DOHH2 (cell line): ENCODE measurements around the gene EML6.

Experiments
- H3F3A ChIP-seq: fragments of 200-600 bp; sonication (generic), shearing (Covaris generic); 2 replicates; pipeline ENCODE4 v1.6.0; 2016; ENCODE audit warnings: antibody characterized with exemption, mild to moderate bottlenecking; ENCODE audit not compliant: control insufficient read depth, insufficient read depth
- H3K27ac ChIP-seq: fragments of 200-600 bp; sonication (generic); 2 replicates; pipeline ENCODE4 v1.5.1; 2014; ENCODE audit warnings: low read depth, mild to moderate bottlenecking, low read length, moderate library complexity
- H3K27me3 ChIP-seq: fragments of 200-600 bp; sonication (generic); 2 replicates; pipeline ENCODE4 v1.6.1; 2014; ENCODE audit warnings: mild to moderate bottlenecking, low read length, mixed read lengths; ENCODE audit not compliant: control insufficient read depth
- H3K36me3 ChIP-seq: fragments of 200-600 bp; sonication (generic); 2 replicates; pipeline ENCODE4 v1.6.1; 2014; ENCODE audit warnings: mild to moderate bottlenecking, low read length, moderate library complexity, mixed read lengths; ENCODE audit not compliant: control insufficient read depth
- H3K4me1 ChIP-seq: fragments of 200-600 bp; sonication (generic); 2 replicates; pipeline ENCODE4 v1.6.1; 2014; ENCODE audit warnings: mild to moderate bottlenecking, low read length, mixed read lengths; ENCODE audit not compliant: control insufficient read depth
- H3K4me2 ChIP-seq: fragments of 200-600 bp; sonication (generic); 2 replicates; pipeline ENCODE4 v1.6.0; 2014; ENCODE audit warnings: mild to moderate bottlenecking, low read length, moderate library complexity
- H3K4me3 ChIP-seq: fragments of 200-600 bp; sonication (generic); 2 replicates; pipeline ENCODE4 v1.5.1; 2014; ENCODE audit warnings: mild to moderate bottlenecking, low read length, mixed read lengths
- H3K79me2 ChIP-seq: fragments of 200-600 bp; sonication (generic); 2 replicates; pipeline ENCODE4 v1.6.1; 2014; ENCODE audit warnings: mild to moderate bottlenecking, low read length, mixed read lengths; ENCODE audit not compliant: control insufficient read depth
- H3K9me2 ChIP-seq: fragments of 200-600 bp; sonication (generic); replicated peaks from 2 replicates; pipeline ENCODE4 v1.6.1; 2014; ENCODE audit warnings: mild to moderate bottlenecking, low read length, mixed read lengths; ENCODE audit not compliant: control insufficient read depth
- H3K9me3 ChIP-seq: fragments of 200-600 bp; sonication (generic); 2 replicates; pipeline ENCODE4 v1.6.1; 2014; ENCODE audit warnings: antibody characterized with exemption, low read length, mixed read lengths; ENCODE audit not compliant: control insufficient read depth, insufficient read depth
- H4K20me1 ChIP-seq: fragments of 200-600 bp; sonication (generic); 2 replicates; pipeline ENCODE4 v1.6.0; 2014; ENCODE audit warnings: low read depth, mild to moderate bottlenecking, antibody characterized with exemption, low read length, moderate library complexity; ENCODE audit not compliant: control insufficient read depth, insufficient read depth
- EZH2phosphoT487 ChIP-seq: fragments of 200-600 bp; sonication (generic); IDR thresholded peaks from 2 replicates; pipeline ENCODE4 v1.6.1; 2017; ENCODE audit warnings: borderline replicate concordance, mild to moderate bottlenecking, antibody characterized with exemption, low read length, moderate library complexity, mixed read lengths
- TF ChIP-seq, protein P1 (sequence below): fragments of 200-600 bp; sonication (generic); IDR thresholded peaks from one replicate; pipeline ENCODE4 v1.5.1; 2014; ENCODE audit warnings: antibody characterized with exemption, mild to moderate bottlenecking, low read depth, low read length; ENCODE audit not compliant: poor library complexity, severe bottlenecking

Gene EML6

DNA sequence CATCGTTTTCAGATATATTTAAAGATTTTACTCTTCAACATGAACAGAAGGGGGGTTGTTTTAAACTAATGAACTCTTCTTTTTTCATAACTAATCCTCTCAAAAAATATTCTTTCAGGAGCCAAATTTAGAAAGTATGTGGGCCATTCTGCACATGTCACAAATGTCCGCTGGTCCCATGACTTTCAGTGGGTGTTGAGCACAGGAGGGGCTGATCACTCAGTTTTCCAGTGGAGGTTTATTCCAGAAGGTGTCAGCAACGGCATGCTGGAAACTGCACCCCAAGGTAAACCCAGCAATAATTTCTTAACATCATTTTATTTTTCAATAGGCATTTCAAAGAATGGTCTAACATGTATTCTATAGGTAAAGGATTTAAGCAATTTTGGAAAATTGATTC is 136.0 kb downstream of the EML6 start:
- Histone ChIP-seq H4K20me1 (no peaks in the 10 kb centered on the region), H3K9me3 (no peaks in the 10 kb centered on the region), H3K9me2 (no peaks in the 10 kb centered on the region), H3K4me1 (no peaks in the 10 kb centered on the region), H3F3A (no peaks in the 10 kb centered on the region), H3K27me3 (no peaks in the 10 kb centered on the region), H3K4me2 (no peak overlapping the region), H3K79me2 (no peaks in the 10 kb centered on the region), H3K27ac (no peak overlapping the region), H3K4me3 (no peak overlapping the region), H3K36me3 (peaks cover 31% of the 10 kb centered on the region)
- TF ChIP-seq EZH2phosphoT487 = no peak
- TF ChIP-seq, protein P1, sequence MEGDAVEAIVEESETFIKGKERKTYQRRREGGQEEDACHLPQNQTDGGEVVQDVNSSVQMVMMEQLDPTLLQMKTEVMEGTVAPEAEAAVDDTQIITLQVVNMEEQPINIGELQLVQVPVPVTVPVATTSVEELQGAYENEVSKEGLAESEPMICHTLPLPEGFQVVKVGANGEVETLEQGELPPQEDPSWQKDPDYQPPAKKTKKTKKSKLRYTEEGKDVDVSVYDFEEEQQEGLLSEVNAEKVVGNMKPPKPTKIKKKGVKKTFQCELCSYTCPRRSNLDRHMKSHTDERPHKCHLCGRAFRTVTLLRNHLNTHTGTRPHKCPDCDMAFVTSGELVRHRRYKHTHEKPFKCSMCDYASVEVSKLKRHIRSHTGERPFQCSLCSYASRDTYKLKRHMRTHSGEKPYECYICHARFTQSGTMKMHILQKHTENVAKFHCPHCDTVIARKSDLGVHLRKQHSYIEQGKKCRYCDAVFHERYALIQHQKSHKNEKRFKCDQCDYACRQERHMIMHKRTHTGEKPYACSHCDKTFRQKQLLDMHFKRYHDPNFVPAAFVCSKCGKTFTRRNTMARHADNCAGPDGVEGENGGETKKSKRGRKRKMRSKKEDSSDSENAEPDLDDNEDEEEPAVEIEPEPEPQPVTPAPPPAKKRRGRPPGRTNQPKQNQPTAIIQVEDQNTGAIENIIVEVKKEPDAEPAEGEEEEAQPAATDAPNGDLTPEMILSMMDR = no peak

DNA sequence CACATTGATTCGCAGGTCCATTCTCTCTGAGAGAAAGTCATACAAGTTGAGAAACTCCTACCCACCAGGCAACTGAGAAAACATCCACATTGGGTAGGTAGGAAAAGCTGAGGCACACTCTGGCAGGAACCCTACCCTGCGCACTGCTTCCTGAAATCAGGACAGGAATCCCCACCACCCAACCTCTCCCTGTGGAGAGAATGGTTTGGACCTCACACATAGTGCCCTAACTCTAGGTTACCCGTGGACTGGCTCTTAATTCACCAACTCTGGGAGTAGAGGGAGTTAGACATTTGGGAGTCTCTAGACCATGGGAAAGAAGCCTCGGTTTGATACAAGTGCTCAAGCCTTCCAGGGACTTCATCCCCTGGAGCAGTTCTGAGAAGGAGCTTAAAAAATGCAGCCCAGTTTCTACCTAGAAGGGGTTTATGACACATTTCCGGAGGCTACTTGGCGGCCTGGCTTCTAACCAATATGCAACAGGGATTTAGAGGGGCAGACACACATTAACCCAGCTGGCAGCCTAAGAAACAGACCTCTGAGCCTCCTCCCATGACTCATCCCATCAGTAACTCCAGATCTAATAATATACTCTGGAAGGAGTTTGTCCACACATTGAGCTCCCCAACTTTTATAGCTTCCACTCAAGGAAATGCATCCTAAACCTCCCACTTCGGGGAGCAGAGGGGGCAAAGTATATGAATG is 136.7 kb downstream of the EML6 start:
- H3K4me2 ChIP-seq = no peak overlapping the region
- H3K9me3 ChIP-seq = no peaks in the 10 kb centered on the region
- H3K4me1 ChIP-seq = no peaks in the 10 kb centered on the region
- H3K27me3 ChIP-seq = no peaks in the 10 kb centered on the region
- no peak overlapping the region for H3K4me3 ChIP-seq
- no peaks in the 10 kb centered on the region for H4K20me1 ChIP-seq
- H3K9me2 ChIP-seq = no peaks in the 10 kb centered on the region
- H3F3A ChIP-seq = no peaks in the 10 kb centered on the region
- H3K36me3 ChIP-seq = peaks cover 32% of the 10 kb centered on the region
- H3K27ac ChIP-seq = no peak overlapping the region
- TF ChIP-seq, protein P1 = no peak
- TF ChIP-seq EZH2phosphoT487 = no peak
- no peaks in the 10 kb centered on the region for H3K79me2 ChIP-seq

DNA sequence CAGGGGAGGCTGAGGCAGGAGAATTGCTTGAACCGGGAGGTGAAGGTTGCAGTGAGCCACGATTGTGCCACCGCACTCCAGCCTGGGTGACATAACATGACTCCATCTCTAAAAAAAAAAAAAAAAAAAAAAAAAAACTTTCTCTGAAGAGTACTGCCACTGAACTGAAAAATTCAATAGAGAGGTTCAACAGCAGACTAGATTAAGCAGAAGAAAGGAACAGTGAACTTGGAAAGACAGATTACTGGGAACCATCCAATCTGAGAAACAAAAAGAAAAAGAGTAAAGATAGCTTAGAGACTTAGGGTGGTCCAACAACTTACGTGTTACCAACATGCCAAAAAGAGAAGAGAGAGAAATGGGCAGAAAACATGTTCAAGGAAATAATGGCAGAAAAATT is 138.8 kb downstream of the EML6 start:
- TF ChIP-seq, protein P1 = no peak
- no peak for TF ChIP-seq EZH2phosphoT487
- no peak overlapping the region for H3K4me3 ChIP-seq
- H3K36me3 ChIP-seq = peaks cover 25% of the 10 kb centered on the region

More for the DNA sequence above, 138.8 kb downstream of the EML6 start:
- Histone ChIP-seq H3K4me2 (no peak overlapping the region), H3F3A (no peaks in the 10 kb centered on the region), H3K9me2 (no peaks in the 10 kb centered on the region), H4K20me1 (no peaks in the 10 kb centered on the region), H3K27ac (no peak overlapping the region), H3K4me1 (peaks cover 14% of the 10 kb centered on the region), H3K27me3 (no peaks in the 10 kb centered on the region), H3K9me3 (no peaks in the 10 kb centered on the region), H3K79me2 (no peaks in the 10 kb centered on the region)
